NB4 (cell line): ENCODE data around the gene GPR152.
"Not testable (repeated sequence)": the region's sequence is repeated elsewhere in the genome, so short reads cannot be mapped to it uniquely, and the experiment has no call there.

Experiments
- DNase-seq: peaks from one replicate; pipeline ENCODE4 v3.0.0; 2010; ENCODE audit warnings: low read depth
- H3K4me3 ChIP-seq: one replicate; pipeline ENCODE4 v1.5.1; 2011; ENCODE audit warnings: mild to moderate bottlenecking, low read depth, low read length, moderate library complexity
- MYC ChIP-seq: IDR thresholded peaks from 2 replicates; pipeline ENCODE4 v1.6.1; 2011; ENCODE audit warnings: low read depth, low read length
- POLR2A ChIP-seq: IDR thresholded peaks from 2 replicates; pipeline ENCODE4 v1.6.1; 2011; ENCODE audit warnings: mild to moderate bottlenecking; ENCODE audit not compliant: insufficient read length; ENCODE audit errors: extremely low read depth
- TF ChIP-seq, protein P1 (sequence below): IDR thresholded peaks from 2 replicates; pipeline ENCODE4 v1.6.1; 2011; ENCODE audit warnings: low read depth, low read length
- TF ChIP-seq, protein P2 (sequence below): IDR thresholded peaks from one replicate; pipeline ENCODE4 v1.5.1; 2012; ENCODE audit warnings: low read depth, low read length

The GPR152 gene

DNA sequence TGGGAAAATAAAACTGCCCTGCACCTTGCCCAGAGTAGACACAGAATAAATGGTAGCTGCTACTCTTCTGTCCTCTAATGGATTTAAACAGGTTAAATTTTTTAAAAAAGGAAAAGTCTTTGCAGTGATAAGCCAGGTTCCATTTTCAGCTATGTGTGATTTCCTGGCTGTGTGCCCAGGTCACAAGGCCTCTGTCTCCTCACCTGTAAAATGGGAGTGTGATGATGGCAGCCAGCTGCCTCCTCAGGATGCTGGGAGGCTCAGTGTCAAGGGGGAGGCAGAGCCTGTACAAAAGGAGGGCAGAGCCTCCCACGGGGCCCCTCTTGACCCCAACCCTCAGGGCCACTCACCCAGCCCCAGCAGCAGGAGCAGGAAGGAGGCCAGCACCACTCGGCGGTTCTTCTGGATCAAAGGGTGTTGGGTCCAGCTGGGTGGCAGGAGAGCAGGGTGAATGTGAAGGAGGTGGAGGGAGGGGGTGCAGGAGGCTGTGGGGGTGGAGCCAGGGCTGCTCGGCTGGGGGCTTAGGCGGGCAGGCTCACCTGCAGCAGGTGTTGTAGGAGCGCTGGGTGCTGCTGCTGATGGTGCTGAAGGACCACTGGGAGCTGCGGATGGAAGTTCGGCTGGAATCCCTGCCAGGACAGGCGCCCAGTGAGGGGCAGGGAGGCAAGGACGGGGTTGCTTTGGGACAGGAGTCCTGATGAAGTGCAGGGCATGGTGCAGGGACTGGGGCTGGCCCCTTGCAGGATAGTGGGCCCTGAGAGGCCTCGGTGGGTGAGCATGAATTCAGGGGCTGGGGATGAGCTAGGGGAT lies 14.6 kb upstream of the GPR152 start:
- TF ChIP-seq MYC (no peak), POLR2A (no peak)
- TF ChIP-seq, protein P1, sequence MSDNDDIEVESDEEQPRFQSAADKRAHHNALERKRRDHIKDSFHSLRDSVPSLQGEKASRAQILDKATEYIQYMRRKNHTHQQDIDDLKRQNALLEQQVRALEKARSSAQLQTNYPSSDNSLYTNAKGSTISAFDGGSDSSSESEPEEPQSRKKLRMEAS: no peak
- TF ChIP-seq, protein P2, sequence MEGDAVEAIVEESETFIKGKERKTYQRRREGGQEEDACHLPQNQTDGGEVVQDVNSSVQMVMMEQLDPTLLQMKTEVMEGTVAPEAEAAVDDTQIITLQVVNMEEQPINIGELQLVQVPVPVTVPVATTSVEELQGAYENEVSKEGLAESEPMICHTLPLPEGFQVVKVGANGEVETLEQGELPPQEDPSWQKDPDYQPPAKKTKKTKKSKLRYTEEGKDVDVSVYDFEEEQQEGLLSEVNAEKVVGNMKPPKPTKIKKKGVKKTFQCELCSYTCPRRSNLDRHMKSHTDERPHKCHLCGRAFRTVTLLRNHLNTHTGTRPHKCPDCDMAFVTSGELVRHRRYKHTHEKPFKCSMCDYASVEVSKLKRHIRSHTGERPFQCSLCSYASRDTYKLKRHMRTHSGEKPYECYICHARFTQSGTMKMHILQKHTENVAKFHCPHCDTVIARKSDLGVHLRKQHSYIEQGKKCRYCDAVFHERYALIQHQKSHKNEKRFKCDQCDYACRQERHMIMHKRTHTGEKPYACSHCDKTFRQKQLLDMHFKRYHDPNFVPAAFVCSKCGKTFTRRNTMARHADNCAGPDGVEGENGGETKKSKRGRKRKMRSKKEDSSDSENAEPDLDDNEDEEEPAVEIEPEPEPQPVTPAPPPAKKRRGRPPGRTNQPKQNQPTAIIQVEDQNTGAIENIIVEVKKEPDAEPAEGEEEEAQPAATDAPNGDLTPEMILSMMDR: no peak
- DNase-seq: no peak
- no peak overlapping the region for H3K4me3 ChIP-seq

DNA sequence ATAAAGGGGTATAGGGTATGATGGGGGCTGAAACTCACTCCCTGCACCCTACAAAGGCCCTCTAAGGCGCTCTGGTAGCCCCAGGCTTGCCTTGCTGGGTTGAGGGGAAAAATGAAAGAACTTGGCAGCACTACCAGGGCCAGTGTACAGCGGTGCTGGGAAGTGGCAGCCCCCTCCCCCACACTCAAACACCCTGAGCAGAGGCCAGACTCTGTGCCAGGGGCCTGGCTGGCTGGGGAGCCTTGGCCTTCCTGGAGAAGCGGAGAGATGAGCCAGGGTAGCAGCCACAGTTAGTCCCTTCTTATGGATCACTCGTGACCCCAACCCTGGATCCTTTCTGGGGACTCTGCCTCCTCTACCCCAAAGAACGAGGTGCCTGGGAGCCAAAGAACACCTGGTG lies 13.8 kb upstream of the GPR152 start:
- no peak for TF ChIP-seq POLR2A
- TF ChIP-seq, protein P2: no peak
- TF ChIP-seq, protein P1: no peak
- no peak for TF ChIP-seq MYC
- DNase-seq: no peak
- H3K4me3 ChIP-seq: no peak overlapping the region

DNA sequence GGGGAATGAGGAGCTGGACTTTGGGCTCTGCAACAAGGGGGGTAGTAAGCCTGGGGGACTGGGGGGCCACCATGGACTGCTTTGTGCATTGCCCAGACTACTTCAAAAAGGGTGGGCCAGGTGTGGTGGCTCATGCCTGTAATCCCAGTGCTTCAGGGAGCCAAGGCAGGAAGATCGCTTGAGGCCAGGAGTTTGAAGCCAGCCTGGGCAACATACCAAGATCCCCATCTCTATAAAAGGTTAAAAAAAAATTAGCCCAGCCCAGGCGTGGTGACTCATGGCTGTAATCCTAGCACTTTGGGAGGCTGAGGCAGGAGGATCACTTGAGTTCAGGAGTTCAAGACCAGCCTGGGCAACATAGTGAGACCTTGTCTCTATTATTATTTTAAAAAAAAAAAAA lies 13.0 kb upstream of the GPR152 start:
- not testable (repeated sequence) for DNase-seq
- peak overlapping the region; percentile 83 for H3K4me3 ChIP-seq

DNA sequence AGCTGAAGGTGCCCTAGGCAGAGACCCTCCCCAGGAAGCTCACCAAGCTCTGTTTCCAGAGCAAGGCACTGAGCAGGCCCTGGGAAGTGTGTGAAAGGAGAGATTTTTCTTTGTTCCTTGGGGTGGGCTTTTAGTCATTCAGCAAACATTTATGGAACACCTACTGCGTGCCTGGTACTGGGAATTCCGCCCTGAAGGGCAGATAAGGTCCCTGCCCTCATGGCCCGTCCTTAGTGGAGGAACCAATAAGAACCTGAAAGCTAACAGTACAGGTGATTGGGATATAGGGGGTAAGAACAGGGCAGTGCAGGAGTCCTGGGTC lies 12.6 kb upstream of the GPR152 start:
- peak overlapping the region; percentile 83 for H3K4me3 ChIP-seq
- TF ChIP-seq, protein P1: no peak
- TF ChIP-seq POLR2A: no peak
- TF ChIP-seq, protein P2: no peak
- TF ChIP-seq MYC: no peak
- DNase-seq: no peak

DNA sequence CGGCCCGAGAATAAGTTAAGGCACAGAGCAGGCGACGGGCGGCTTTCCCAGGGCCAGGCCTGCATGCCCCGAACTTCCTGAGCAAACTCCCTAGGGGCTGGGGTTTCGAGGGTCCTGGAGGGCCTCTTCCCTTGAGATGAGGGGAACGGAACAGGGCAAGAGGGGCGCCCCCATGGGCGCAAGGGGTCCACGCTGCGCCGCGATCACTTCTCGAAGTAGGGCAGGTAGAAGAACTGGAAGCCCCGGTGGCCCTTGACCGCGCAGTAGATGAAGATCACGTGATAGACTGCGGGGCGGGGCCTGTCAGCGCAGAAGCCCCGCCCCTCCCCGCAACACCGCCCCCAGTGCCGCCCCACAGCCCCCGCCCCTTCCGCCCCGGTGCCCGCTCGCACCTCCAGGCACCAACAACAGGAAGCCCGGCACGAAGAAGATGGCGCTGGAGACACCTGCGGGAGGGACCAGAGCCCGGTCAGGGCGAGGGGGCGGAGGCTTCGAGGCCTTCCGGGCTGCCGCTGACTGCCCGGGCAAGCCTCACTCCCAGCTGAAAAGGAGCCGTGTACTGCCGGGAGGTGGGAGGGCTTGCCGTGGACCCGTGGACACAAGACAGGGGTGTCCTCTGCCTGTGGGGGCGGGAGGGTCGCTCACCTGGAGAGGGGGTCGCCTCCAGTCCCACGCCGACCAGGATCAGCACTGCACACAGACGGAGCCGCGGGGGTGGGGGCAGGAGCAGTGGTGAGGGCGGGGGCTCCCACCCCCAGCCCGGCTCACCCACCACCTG lies 12.1 kb upstream of the GPR152 start:
- H3K4me3 ChIP-seq: peak overlapping the region; percentile 83
- TF ChIP-seq MYC: peak; percentile 47; the same call in 1 of the 2 replicates
- TF ChIP-seq, protein P2: no peak
- TF ChIP-seq, protein P1: peak; percentile 70
- TF ChIP-seq POLR2A: peak; percentile 85
- DNase-seq: peak; percentile 93

DNA sequence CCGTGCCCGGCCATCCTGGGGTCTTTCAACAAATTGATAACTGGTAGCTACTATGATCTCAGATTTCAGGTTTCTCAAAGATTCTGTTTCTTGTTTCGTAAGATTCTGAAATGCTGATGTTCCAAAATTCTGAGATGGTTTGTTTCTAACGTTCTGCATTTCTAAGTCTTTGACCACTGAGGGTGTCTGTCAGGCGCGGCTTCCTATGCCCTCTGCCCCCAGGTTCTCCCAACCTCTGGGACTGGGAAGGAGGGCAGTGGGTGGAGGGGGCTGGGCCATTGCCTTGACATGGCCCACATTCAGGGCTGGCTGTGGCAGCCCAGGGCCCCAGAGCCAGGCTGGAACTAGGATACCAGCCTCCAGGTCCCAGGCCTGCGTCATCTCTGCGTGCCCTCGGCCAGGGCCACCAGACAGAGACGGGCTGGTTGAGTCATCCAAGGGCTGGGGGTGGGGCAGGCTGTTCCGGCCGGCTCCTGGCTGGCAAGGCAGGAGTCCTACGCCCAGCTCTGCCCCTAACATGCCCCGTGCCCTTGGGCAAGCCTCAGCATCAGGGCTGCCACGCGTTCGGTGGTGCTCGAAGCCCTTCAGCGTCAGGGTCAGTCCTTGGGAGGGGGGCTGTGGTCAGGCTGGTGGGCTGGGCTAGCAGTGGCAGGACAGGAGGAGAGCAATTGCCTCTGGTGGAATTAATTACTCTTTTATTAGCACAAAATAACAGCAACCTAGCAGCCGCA lies 11.3 kb upstream of the GPR152 start:
- TF ChIP-seq MYC: peak; percentile 79
- TF ChIP-seq, protein P2: no peak
- TF ChIP-seq POLR2A: peak; percentile 40
- TF ChIP-seq, protein P1: peak; percentile 67
- peak overlapping the region; percentile 59 for H3K4me3 ChIP-seq
- DNase-seq: peak; percentile 90
